HG02973 (cell line): Measurements from ENCODE around the gene MAD1L1.

Source experiments
- ATAC-seq: cut with Tn5 transposase; IDR thresholded peaks from one replicate; pipeline ENCODE4 v1.9.1; 2021; ENCODE audit warnings: moderate library complexity; ENCODE audit not compliant: unreplicated experiment

Gene MAD1L1

DNA sequence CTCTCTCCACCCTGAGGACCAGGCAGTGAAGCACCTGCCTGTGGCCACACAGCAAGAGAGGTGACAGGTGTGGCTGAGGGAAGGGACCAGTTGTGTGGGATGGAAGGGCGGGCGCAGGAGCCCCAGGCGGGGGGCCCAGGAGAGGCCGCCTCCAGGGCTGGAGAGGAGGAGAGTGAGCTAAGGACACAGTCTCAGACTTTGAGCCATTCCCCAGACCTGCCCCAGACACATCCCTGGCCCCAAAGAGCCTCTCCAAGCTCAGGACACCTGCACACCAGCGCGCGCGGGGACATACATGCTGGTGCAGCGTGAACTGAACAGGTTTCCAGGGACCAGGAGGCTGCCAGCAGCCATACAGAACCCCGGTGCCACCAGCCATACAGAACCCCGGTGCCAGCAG is 237.3 kb downstream of the MAD1L1 start:
- no peak for ATAC-seq

DNA sequence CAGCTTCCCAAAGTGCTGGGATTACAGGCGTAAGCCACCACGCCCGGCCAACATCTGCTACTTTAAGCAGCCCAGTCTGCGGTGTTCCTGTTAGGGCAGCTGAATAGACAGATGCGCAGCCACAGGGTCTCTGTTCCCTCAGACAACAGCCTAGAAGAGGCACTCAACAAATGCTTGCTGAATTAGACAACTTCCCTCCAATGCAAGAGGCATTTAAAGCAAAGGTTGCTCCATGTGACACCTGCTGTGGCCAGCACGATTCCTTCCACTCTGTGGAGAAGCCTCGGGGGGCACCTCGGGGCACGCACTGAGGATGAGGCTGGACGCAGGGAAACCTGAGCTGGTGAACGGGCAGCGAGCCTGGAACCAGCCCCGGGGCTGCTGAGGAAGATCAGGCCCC is 237.8 kb downstream of the MAD1L1 start:
- no peak for ATAC-seq

DNA sequence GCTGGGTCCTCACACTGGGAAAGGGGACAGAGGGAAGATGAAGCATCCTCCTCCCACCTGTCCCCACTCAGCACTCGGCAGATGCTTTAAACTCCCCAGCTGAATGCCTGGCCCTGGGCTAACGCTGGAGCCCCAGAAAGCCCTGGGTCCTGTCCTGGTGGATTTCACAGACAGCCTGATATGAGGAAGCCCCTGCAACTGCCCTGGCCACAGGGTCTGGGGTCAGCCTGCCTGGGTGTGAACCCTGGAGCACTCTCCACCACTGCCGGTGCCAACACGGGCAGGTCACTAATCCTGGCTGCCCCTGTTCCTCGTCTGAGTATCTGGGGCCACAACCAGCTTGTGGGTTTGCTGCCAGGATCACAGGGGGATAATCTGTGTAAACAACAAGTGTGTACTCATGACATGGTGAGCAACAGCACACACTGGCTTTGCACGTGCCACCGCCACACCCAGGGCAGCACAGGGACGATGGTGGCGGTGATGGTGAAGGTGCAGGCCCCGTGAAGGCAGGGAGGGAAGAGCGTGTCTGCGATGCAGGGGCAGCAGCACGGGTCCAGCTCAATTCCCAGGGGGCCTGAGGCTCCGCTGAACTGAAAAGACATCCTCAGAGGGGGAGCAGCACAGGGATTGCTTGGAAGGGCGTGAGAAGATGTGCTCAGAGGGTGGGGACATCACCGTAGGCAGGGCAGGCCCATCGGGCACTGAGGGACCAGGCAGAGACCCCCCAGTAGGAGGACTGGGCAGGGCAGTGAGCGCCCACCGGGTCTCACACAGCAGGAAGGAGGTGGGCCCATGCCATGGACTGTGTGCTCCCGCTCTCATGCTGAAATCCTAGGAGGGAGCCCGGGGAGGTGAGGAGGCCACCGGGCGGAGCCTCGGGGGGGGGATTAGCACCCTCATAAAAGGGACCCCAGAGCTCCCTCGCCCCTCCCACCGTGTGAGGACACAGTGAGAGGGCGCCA is 238.7 kb downstream of the MAD1L1 start:
- no peak for ATAC-seq

DNA sequence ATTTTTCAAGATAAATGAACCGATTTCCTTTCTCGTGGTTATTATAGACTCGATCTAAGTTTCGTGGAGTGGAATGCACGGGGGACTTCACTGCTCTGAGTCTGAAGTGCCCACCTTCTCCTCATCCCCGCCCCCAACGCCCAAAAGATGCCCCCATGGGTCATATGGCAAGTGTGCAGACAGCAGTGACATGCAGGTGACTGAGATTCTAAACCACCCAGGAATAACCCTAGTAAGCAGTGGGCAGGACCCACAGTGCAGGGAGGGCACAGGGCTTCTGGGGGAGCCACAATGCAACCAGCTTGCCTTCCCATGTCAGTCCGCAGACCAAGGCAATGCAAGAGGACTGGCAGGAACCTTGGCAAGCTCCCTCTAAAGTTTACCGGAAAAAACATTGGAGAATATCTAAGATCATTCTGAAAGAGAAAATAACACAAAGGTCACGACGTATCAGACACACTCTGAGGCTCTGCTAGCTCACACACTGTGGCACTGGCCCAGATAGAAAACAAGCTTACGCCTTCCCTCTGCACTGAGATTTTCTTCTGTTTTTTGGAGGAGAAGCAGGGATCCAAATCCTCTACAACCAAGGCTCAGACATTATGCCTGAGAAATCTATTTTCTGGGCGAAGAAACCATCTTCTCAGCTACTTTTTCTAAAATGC is 239.6 kb downstream of the MAD1L1 start:
- no peak for ATAC-seq

DNA sequence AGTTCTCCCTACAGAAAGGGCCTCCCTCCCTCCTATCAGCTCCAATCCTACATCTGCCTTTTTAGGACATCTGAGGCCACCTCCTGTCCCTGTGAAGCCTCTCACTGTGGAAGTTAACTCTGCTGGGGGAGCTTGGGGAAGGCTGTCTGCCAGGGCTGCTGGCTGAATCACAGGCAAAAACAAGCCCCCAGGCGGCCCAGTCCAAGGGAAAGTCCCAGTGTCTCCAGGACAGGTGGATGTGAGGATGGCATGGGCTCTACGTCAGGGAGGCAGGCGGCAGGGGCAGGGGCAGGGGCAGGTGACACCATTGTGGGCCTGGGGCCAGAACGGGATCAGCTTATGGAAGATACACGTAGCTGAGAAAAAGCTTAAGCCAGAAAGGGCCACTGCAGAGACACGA is 240.2 kb downstream of the MAD1L1 start:
- ATAC-seq = no peak

DNA sequence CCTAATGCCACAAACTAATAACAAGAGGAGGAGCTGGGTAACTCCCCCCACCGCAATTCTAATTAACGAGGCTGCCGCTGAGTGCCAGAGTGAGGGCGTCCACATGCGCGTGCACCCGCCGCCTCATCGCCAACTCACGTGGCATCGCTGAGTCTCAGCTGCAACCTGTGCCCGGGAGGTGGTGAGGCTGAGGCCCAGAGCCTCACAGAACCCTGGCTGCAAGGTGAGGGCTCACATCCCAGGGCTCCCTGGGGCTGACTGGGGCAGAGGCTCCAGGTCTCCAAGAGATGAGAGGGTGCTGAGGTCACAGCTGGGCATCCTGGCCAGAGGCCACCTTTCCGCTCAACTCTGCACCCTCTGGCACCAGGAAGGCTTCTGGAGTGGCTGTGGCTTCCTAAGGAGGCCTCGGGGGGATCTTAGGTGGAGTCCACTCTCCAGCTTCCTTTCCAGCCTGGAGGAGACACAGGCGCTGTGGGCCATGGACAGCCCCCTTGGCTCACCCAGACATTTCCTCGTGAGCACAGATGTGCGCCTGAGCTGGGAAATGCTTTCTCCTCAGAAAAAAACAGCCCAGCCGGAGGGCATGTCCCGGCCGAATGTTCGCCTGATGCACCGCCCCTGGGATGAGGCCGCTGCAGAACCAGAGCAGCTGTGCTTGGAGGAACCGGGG is 242.6 kb downstream of the MAD1L1 start:
- no peak for ATAC-seq

DNA sequence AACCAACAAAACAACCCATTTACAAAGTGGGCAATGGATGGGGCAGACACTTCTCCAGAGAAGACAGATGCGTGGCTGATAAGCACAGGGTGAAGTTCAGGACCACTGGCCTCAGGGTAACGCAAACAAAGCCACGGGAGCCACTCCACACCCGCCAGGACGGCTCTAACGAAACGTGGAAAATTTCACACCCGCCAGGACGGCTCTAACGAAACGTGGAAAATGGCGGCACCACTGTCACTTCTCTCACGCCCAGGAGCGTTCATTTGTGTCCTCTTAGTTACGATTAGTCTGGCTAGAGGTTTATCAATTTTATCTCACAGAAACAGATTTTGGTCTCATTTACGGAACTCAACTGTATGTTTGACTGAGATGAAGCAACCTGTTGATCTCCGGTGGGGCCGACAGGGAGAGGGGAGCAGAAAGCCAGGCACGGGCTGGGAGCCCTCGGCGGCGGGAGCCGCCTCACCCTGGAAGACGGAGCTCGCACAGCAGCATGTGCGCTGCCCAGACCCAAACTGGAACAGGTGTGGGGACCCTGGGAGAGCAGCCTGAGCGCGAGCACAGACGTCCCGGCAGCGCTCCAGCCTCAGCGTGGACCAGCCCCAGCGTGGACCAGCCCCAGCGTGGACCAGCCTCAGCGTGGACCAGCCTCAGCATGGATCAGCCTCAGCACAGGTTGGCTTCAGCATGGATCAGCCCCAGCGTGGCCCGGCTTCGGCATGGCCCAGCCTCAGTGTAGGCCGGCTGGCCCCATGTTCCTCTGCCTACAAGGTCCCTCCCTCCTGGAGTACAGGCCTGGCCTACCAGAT is 243.5 kb downstream of the MAD1L1 start:
- ATAC-seq = no peak

DNA sequence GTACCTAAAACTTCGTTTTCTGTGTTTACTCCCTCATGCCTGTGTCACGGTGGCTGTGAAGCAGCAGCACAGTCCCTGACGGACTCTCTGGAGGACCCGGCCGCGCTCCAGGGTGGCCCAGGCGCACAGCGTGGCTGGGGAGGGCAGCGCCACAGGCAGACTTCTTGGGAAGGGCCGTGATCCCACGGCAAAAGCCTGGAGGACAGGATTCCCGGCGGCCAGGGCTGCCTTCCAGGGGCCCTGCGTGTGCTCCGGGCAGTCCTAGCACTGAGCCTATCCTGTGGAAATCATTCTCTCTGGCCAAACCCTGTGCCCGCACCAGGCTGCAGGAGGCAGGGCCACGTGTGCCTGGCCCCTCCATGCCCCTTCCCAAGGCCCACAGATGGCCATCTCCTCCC is 244.2 kb downstream of the MAD1L1 start:
- ATAC-seq = no peak

DNA sequence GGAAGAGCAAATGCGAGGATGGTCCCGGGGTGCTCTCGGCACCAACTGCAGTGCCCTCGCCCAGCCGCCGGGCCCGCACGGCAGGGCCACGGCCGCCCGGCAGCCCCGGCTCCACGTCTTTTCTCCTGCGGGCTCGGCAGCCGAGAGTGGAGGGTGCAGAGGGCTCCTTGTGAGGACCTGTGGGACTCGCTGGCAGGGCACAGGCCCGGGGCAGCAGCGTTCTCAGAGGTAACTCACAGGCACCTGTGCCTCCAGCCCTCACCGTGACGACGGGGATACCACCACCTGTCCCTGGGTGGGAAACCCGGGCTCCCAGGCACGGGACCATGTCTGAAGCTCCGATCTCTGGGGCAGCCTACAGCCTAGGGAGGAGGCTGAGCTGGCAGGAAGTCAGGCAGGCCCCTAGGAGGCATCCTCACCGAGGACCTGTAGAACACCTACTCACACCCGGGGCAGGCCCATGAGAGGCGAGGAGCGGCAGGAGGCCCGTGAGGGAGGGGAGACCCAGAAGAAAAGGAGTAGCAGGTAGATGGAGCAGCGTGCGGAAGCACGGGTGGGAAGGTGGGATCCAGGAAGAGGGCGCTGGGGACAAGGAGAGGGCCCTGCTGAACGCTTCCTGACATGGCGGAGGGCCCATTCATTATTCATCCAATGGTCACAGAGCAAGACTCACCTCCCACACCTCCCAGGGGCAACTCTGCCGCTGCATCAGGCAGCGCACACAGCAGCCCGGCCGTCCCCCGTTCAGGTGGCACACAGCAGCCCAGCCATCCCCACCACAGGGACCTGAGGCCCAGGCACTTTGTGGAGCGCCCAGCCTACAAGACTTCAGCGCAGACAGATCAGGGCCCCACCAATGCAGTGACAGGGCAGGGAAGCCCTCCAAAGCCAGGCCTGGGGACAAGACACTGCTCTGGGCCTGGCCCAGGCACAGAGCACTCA is 244.9 kb downstream of the MAD1L1 start:
- no peak for ATAC-seq

DNA sequence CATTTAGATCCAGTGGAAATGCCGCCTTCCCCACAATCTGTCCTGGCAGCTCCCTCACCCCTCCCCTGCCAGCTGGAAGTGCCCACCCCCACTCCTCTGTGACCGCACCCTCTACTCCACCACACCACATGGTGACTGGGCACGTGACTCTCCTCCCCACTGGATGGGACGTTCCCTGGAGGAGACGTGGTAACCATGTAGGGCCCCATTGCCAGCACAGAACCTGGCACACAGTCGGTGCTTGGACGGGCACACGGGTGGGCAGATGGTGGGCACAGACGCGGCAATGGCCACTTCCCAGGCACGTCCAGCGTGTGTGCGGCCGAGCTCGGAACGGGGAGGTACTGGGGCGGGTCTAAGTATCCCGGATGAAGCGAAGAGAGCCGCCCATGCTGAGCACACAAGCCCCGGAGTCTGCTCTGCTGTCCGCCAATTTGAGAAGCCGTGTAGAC is 245.6 kb downstream of the MAD1L1 start:
- ATAC-seq = no peak

DNA sequence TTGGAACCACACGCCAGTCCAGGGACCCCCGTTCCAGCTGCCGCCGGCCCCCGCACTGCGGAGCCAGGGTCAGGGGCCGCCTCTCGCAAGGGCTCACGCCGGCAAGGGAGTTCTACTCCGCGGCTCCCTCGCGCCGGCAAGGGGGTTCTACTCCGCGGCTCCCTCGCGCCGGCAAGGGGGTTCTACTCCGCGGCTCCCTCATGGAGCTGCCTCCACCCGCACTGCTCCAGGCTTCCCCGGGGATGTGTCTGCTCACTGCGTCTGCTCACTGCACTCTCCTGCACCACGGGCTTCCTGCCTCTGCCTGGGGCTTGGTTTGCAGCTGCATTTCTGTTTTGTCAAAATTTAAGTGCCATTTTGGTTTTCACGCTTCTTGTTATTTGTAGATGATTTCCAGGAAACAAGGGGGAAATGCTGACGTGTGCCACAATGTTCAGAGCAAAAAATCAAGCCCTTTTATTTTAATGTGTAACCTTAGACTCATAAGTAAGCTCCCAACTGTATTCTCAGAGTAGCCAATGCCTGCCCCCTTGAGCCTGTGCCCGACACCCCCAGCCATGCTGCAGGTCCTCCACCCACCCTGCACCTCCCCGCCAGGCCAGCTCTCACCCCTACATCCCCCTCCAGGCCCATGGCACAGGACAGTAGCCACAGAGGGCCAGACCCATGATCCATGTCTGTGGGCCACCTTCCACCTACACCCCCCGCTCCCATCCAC is 246.2 kb downstream of the MAD1L1 start:
- ATAC-seq = no peak

DNA sequence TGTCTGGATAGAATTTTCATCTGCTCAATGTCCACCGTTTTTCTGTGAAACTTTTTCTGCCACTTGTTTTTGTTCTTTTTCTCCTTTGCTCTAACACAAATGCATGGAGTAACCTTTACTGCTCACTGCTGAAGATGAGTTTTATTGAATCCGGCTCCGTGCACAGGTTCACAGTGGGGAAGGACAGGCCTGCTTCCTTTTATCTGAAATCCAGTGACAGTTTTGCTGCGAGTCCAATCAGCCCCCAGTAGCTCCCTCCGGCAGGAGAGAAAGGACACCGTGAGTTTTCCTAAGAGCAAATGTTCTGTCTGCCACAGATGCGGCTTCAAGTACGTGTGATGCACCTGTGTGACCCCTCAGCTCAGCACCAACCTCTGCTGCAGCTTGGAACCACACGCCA is 246.8 kb downstream of the MAD1L1 start:
- no peak for ATAC-seq

DNA sequence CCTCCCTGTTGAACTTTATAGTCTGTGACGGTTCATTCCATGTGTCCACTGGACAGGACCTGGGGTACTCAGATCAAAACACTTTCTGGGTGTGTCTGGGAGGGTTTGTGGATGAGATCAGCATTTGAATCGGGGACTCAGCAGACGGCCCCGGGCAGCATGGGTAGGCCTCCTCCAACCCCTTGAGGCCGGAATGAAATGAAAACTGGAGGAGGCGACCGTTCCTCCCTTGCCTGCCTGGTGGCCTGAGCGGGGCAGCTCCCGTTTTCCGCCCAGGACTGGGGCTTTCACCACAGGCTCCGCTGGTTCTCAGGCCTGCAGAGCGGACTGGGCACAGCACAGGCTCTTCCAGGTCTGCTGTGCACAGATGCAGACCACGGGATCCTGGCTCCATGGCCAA is 247.7 kb downstream of the MAD1L1 start:
- no peak for ATAC-seq

DNA sequence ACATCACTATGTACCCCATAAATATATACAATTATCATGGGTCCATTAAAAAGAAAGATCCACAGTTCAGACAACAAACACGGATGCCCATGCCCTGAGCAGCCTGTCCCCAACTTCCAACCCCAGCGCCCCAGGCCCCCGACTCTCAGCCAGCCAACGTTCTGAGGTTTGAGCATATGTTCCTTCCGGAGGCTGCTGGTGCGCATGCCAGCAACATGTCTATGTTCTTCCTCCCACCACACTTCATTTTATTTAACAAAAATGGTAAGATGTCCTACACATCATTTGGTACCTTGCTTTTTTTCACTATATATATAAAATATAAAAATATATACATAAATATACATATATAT is 250.9 kb downstream of the MAD1L1 start:
- ATAC-seq = no peak

DNA sequence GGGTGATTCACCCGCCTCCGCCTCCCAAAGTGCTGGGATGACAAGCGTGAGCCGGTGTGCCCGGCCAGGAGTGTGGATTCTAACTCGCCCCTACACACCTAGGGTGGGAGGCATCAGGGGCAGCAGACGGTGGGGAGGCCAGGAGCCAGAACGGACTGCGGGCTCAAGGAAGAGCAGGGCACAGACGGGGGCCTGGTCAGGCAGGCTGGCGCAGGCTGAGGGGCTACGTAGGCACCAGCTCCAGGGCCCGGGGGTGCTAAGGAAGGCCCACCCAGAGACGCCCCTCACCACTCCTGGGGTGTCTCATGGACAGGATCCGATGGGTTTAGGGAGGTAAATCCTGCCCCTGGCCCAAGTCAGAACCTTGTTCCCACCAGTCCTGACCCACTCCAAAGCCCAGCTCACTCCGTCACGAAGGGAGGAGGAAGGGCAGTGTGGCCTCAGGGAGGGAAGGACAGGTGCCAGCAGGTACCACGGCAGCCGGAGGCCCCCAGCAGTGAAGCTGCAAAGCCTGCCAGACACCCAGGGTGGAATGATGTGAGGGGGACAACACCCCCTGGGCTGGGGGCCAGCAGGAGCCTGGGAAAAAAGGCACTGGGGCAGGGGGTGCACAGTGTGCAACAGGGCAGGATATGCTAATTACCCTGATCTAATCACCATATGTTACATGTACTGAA is 251.4 kb downstream of the MAD1L1 start:
- no peak for ATAC-seq

DNA sequence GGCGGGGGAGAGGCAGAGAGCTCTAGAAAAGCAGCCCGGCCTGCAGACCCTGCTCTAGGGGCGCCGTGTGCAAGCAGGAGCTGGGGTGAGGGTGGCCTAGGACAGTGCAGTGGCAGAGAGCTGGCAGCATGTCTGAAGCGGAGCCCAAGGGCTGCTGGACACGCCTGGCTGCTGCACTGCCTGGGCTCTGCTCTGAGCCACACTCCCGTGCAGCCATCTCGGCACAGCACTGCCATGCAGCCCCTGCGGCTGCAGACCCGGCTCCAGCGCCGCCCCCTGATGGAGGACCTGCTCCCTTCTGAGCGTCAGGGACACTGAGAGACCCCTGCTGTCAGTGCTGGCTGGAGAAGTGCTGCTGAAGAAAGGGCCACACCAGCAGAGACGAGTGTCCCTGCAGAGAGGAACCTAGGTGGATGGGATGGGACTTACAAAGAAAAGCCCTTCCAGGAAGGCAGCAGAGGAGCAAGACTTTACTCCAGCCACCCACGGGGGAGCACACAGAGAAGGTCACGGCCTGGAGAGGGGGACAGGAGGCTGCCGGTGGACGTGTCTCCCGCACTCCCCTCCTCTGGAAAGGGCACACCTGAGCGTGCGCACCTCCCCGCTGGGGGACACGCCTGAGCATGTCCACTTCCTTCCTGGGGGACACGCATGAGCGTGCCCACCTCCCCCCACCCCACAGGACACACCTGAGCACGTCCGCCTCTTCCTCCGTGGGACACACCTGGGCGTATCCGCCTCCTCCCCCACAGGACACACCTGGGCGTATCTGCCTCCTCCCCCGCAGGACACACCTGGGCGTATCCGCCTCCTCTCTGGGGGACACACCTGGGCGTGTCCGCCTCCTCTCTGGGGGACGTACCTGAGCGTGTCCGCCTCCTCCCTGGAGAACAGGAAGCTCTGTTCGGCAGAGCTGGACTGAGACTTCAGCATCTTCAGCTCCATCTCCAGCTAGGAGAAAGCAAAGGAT is 252.9 kb downstream of the MAD1L1 start:
- no peak for ATAC-seq
